ENCODE results near the gene PIGU. TPM values are rescaled to one million over a fixed set of nuclear protein-coding genes. Genes with fewer than 3 reads are reported as not detected.

Gene PIGU
- total and polyA plus RNA-seq, 2 of the 13 experiments (the other 11 are each of a cell fraction or from before 2014, with no cell fraction given), result 45.5 to 231 TPM

DNA sequence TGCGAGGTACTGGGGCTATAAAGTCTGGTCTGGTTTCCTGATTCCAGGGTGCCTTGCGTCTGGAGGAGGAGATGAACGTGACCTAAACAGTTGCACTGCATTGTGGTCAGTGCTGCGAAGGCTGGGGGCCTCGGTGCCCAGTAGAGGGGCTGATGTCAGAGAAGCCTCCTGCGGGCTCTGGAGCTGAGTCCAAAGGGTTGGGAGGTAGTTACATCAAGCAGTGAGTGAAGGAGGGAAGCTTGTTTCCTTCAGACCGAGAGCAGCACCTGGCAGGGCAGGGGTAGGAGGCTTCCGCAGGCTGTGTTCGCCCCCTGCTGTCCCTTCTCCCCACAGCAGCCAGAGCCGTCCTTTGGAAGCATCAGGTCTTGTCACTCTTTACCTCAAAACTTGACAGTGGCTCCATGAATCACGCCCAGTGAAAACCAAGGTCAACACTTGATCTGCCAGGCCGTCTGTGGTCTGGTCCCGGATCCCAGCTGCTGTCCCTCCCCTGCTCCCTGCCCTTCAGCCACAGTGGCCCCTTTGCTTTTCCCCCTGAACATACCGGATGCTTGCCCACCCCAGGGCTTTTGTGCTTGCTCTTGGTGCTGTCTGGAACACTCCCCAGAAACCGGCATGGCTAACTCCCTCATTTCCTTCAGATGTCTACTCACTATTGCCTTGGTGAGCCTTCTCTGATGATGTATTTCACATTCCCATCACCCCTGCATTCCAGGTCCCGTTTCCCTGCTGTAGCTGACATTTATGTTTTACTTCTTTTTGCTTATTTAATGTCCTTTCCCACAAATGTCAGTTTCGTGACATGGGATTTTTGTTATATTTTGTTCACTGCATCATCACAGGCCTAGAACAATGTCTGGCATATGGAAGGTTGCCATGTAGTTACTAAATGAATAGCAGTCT is 153.7 kb downstream of the PIGU start (continued):
- no peak for TF ChIP-seq ZNF160 (CRISPR knock-in tag; IDR thresholded peaks at IDR 0.05)
- TF ChIP-seq, protein P1, sequence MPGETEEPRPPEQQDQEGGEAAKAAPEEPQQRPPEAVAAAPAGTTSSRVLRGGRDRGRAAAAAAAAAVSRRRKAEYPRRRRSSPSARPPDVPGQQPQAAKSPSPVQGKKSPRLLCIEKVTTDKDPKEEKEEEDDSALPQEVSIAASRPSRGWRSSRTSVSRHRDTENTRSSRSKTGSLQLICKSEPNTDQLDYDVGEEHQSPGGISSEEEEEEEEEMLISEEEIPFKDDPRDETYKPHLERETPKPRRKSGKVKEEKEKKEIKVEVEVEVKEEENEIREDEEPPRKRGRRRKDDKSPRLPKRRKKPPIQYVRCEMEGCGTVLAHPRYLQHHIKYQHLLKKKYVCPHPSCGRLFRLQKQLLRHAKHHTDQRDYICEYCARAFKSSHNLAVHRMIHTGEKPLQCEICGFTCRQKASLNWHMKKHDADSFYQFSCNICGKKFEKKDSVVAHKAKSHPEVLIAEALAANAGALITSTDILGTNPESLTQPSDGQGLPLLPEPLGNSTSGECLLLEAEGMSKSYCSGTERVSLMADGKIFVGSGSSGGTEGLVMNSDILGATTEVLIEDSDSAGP (CRISPR knock-in tag; IDR thresholded peaks at IDR 0.05; ENCODE audit: borderline replicate concordance), result peak; percentile 83
- no peak for TF ChIP-seq ZNF460 (CRISPR knock-in tag; IDR thresholded peaks at IDR 0.05; ENCODE audit: borderline replicate concordance)
- TF ChIP-seq PTBP1 (IDR thresholded peaks at IDR 0.05; ENCODE audit: low read depth, low read length, poor library complexity, severe bottlenecking), result no peak
- TF ChIP-seq, protein P2, sequence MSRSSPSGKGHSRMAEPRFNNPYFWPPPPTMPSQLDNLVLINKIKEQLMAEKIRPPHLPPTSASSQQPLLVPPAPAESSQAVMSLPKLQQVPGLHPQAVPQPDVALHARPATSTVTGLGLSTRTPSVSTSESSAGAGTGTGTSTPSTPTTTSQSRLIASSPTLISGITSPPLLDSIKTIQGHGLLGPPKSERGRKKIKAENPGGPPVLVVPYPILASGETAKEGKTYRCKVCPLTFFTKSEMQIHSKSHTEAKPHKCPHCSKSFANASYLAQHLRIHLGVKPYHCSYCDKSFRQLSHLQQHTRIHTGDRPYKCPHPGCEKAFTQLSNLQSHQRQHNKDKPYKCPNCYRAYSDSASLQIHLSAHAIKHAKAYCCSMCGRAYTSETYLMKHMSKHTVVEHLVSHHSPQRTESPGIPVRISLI (CRISPR knock-in tag; IDR thresholded peaks at IDR 0.05; ENCODE audit: borderline replicate concordance), result no peak
- TF ChIP-seq TCF12 (IDR thresholded peaks at IDR 0.05), result no peak
- no peak for TF ChIP-seq TCF12 (CRISPR knock-in tag; IDR thresholded peaks at IDR 0.05)
- peak; percentile 54; the same call in 1 of the 2 replicates for TF ChIP-seq HOXA3 (CRISPR knock-in tag; IDR thresholded peaks at IDR 0.05)
- no peak for TF ChIP-seq ZNF672 (CRISPR knock-in tag; IDR thresholded peaks at IDR 0.05)
- peak; percentile 56; the same call in 1 of the 2 replicates for TF ChIP-seq ELF3 (CRISPR knock-in tag; IDR thresholded peaks at IDR 0.05)
- TF ChIP-seq, protein P3, sequence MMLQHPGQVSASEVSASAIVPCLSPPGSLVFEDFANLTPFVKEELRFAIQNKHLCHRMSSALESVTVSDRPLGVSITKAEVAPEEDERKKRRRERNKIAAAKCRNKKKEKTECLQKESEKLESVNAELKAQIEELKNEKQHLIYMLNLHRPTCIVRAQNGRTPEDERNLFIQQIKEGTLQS (CRISPR knock-in tag; IDR thresholded peaks at IDR 0.05), result peak; percentile 11; the same call in 1 of the 2 replicates
- no peak for TF ChIP-seq GABPA (IDR thresholded peaks at IDR 0.05; ENCODE audit: low read depth, low read length)
- TF ChIP-seq GABPA (CRISPR knock-in tag; IDR thresholded peaks at IDR 0.05; ENCODE audit: low read depth), result no peak
- TF ChIP-seq RELA (CRISPR knock-in tag; IDR thresholded peaks at IDR 0.05), result no peak; the same call in 1 of the 2 replicates
- TF ChIP-seq, protein P4, sequence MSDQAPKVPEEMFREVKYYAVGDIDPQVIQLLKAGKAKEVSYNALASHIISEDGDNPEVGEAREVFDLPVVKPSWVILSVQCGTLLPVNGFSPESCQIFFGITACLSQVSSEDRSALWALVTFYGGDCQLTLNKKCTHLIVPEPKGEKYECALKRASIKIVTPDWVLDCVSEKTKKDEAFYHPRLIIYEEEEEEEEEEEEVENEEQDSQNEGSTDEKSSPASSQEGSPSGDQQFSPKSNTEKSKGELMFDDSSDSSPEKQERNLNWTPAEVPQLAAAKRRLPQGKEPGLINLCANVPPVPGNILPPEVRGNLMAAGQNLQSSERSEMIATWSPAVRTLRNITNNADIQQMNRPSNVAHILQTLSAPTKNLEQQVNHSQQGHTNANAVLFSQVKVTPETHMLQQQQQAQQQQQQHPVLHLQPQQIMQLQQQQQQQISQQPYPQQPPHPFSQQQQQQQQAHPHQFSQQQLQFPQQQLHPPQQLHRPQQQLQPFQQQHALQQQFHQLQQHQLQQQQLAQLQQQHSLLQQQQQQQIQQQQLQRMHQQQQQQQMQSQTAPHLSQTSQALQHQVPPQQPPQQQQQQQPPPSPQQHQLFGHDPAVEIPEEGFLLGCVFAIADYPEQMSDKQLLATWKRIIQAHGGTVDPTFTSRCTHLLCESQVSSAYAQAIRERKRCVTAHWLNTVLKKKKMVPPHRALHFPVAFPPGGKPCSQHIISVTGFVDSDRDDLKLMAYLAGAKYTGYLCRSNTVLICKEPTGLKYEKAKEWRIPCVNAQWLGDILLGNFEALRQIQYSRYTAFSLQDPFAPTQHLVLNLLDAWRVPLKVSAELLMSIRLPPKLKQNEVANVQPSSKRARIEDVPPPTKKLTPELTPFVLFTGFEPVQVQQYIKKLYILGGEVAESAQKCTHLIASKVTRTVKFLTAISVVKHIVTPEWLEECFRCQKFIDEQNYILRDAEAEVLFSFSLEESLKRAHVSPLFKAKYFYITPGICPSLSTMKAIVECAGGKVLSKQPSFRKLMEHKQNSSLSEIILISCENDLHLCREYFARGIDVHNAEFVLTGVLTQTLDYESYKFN (CRISPR knock-in tag; conservative IDR thresholded peaks at IDR 0.05), result peak; percentile 29; the same call in 1 of the 2 replicates
- no peak for TF ChIP-seq NCOA1 (CRISPR knock-in tag; IDR thresholded peaks at IDR 0.05)
